GM19452 (cell line): ENCODE measurements around the gene STX10.

Experiments
- ATAC-seq: cut with Tn5 transposase; IDR thresholded peaks from one replicate; pipeline ENCODE4 v1.9.1; 2021; ENCODE audit not compliant: unreplicated experiment

The STX10 gene

DNA sequence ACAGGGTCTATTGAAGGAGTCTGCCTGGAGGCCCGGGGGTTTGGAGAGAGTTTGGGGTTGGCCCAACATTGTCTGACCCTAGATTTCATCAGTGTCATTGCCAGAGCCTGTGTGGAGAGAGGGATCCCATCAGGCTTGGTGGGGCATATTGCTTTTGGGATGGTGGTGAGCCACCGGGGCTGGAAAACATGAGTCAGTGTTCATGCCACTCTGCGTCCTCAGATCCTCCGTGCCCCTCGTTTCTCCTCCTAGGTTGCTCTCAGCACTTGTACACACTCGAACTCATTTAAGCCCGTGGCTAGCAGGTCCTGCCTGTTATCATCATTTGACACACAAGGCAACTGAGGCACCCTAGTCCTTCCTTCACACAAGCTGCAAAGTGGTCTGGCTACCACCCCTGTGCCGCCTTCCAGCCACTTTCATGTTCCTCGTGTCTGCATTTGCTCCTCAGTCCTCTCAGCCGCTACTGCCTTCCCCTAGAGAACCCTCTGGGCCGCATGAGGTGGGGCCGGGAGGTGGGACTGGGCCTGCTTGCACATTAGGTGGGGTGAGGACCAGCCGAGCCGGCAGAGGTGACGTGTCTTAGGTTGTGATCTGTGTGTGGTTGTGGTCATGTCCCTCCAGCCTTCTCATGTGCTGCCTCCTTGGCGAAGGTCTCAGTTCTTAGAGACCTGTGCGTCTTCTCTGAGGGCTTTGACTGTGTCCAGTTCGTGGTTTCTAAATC lies 28.5 kb downstream of the STX10 start:
- ATAC-seq, result no peak

GRCh38 chr19:13120817-13121216 lies 29.4 kb downstream of the STX10 start:
- ATAC-seq, result no peak

GRCh38 chr19:13120031-13120430 lies 30.1 kb downstream of the STX10 start:
- ATAC-seq, result no peak

DNA sequence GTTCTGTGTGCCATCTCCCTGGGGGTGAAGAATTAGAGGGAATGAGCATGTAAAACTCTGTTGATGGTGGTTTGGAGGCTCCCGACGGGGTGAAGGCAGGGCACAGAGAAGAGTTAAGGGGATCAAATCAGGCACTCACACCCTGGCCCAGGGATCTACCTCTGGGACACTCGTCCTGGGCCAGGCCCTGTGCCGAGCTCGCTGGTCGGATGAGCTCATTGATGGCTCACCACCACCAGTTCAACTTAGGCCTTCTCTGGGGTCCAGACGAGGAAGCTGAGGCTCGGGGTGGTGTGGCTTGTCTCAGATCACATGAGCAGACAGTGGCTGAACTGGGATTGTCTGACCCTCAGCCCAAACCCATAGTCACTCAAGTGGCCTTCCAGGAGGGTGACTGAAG lies 30.5 kb downstream of the STX10 start:
- no peak for ATAC-seq

DNA sequence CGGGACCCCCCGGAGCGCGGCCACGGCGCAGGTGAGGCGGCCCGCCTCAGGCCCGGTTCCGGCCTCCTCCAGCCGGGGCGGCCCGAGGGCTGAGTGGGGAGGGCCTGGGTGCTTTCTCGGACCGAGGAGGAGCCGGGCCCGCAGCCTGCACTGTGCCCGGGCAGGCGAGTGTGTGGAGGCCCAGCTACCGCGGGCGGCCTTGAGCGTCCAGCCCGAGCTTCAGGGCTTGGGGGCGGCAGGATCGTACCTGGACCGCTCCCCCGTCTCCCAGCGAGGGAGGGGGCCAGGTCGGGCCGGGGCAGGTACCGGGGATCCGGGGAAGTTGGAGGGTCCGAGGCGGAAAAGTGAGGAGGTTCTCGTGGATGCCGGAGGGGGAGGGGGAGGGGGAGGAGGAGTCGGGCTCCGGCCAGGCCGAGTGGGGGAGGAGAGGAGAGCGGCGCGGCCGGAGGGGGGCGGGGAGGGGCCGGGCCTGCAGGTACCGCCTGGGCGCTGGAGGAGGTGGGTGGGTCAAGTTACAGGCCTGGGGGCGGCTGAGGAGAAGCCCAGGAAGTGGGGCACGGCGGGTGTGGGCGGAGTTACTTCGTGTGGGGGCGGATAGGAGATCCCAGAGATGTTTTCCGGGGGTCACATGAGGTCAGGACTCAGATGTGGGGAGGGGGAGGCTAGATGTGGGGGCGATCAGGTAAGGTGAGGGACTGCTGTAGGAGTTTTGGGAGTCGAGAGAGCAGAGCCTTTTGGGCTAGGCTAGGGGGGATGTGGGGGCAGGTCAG lies 31.6 kb downstream of the STX10 start:
- ATAC-seq, result no peak

DNA sequence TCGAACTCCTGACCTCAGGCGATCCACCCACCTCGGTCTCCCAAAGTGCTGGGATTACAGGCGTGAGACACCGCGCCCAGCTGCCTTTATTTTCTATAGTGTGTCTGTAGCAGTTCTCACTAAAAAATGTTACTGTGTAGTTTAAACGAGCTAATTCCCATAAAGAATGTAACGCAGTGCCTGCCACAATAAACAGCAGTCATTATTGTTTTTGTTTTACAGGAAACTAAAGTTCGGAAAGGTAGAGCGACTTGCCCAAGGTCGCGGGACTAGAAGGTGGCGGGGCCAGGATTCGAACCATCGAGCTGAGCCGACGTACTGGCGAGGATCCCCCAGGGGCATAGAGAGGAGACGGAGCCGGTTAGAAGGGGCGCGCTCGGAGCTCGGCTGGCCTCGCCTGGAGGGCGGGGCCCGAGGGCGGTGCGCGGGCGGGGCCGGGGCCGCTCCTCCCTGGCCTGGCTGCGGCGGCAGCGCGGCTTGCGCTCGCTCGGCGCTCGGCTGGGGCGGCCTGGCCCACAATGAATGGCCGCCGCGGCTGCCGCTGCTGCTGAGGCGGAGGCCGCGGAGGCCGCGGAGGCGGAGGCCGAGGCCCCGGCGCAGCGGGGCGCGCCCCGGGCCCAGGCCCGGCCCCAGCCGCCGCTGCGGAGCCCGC lies 32.3 kb downstream of the STX10 start, which contains the start of gene NACC1:
Gene NACC1, plus strand, starts transcription at position 493 of the 652 bp plus-strand sequence. CDS start 16,944 bp downstream, outside the sequence.
- ATAC-seq, result no peak

GRCh38 chr19:13117176-13117771 lies 32.9 kb downstream of the STX10 start:
- no peak for ATAC-seq

DNA sequence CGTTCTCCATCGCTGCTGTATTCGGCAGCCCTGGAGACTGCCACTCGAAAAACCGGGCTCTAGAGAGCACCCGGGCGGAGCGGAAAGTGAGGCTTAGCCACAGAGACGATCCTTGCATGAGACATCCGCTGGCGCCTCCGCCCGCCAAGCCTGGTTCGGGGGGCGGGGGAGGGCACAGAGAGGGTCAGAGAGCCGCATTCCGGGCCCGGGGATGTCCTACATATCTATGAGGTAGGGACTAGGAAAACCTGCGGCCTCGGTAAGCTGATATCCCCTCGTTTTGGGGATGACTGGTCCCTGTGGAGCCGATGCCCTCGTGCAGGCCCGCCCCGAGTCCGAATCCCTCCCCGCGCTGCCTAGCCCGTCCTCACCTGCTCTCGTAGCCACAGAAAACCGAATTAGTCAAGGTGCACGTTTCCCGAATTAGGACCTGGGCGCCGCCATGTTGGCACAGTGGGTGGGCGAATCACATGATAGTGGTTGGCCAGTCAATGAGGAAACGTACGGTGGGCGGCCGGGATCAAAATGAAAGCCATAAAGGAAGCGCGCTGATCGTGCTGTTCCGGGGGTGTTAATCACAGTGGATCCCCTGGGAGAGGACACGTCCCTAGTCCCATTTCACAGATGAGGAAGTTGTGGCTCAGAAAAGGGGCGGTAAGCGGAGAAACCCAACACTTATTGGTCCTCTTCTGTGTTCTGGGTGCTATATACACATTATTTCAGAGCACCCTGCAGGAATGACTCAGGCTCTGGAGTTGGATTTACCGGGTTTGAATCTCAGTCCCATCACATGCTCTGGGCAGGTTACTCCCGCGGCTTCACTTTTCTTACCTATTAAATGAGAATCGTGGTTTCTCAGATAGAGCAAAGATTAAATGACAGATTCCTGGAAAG lies 33.6 kb downstream of the STX10 start, which contains the start of gene TRMT1:
Gene TRMT1, minus strand, starts transcription at position 459 of the 894 bp plus-strand sequence. Its CDS starts 341 bp downstream, at position 118.
- ATAC-seq, result no peak

GRCh38 chr19:13115936-13116281 lies 34.3 kb downstream of the STX10 start:
- ATAC-seq, result no peak

- no peak for ATAC-seq
These were observed 37.6 kb downstream of the STX10 start for GRCh38 chr19:13112555-13112954.

- no peak for ATAC-seq
These were observed 40.0 kb downstream of the STX10 start for GRCh38 chr19:13110099-13110610.

DNA sequence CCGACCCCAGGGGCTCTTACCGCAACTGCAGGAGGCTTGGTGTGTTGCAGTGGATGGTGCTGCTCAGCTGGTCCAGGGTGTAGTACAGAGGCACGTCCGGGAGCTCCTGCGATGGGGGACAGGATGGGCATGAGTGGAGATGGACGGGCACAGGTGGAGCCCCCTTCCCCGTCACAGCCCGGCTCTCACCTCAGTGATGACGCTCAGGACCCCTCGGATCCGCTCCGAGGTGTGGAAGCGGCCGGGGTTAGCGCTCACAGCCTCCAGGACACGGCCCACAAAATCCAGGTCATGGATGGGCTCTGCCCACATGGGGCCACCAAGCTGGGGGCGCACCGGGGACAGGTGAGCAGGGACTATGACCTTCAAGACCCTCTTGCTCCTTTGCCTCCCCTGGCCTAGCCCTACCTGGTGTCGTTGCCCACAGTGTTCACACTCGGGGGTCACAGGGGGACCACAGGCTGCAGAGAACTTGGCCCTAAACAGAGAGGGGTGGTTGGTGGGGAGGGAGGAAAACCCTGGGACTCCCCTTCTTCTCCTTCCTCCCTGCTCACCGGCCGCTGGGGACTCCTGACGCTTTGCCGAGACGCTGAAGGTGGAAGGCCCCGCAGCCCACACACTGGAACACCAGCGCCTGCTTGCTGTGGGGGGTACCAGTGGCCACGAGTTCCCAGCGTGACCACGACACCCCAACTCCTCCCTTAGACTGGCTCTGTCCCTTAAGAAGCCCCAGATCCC lies 40.6 kb downstream of the STX10 start:
- ATAC-seq, result no peak

- ATAC-seq, result no peak
These were observed 45.1 kb downstream of the STX10 start for GRCh38 chr19:13104848-13105711.

GRCh38 chr19:13104360-13104847 lies 45.8 kb downstream of the STX10 start:
- ATAC-seq, result no peak

- ATAC-seq, result no peak
These were observed 46.4 kb downstream of the STX10 start for GRCh38 chr19:13103581-13104359.

DNA sequence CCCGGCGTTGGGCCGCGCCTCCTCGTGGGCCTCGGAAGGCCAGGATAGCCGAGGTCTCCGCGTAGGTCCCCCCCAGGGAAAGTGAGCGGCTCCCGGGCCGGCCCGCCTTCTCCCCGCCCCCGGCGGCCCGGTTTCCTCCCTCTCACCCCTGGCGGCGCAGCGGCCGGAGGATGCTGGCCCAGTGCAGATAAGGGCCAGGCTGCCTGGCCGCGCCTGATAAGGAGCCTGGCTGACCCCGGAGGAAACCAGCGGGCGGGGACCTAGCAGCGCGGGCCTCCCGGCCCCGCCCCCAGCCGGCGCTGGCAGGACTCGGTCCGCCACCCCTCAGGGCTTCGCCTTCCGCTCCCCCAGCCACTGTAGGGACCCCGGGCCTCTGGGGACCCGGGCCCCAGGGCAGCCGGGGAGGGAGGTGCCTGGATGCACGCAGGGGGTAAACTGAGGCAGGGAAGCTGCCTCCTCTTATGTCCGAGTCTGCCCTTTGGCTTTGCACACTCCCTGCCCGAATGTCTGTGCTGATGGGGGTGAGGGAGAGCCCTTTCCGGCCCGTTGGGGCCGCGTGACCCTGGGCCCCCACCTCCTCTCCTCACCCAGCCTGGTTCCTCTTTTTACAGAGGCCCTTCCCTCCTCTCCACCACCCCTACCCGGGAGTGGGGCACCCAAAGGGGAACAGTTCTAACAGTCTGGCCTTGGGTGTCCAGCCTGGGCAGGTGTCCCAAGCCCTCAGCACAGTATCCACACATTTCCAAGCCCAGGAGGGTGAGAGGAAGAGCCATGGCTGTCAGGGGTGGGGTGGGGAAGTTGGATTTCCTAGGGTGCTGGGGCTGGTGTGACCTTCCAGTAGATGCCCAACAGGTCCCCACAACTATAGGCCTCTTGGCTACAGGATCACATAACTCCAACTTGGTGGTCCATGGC lies 47.3 kb downstream of the STX10 start, which contains the start of gene LYL1:
Gene LYL1, minus strand, starts transcription at position 193 of the 915 bp plus-strand sequence. CDS start 1,687 bp downstream, outside the sequence.
- ATAC-seq, result peak; percentile 41

GRCh38 chr19:13102416-13102665 lies 47.8 kb downstream of the STX10 start:
- peak; percentile 11 for ATAC-seq
